Left ventricle myocardium inferior (tissue), 1 donor: Measurements from ENCODE around the gene C6orf15. TPM values are rescaled to one million over a fixed set of nuclear protein-coding genes. Genes with fewer than 3 reads are reported as not detected.

ENCODE experiments used
- DNase-seq: peaks from one replicate; pipeline ENCODE4 v3.0.0-alpha.2; 2020
- H3K27ac ChIP-seq: fragments of 200-600 bp; replicated peaks from 2 replicates; pipeline ENCODE4 v1.8.0; 2021
- H3K27me3 ChIP-seq: fragments of 200-600 bp; 2 replicates; pipeline ENCODE4 v1.8.0; 2021; ENCODE audit warnings: low read depth
- H3K36me3 ChIP-seq: fragments of 200-600 bp; 2 replicates; pipeline ENCODE4 v1.8.0; 2021
- H3K4me1 ChIP-seq: fragments of 200-600 bp; 2 replicates; pipeline ENCODE4 v1.8.0; 2021
- H3K4me3 ChIP-seq: fragments of 200-600 bp; 2 replicates; pipeline ENCODE4 v1.8.0; 2021; ENCODE audit warnings: mild to moderate bottlenecking, moderate library complexity
- H3K9me3 ChIP-seq: fragments of 200-600 bp; replicated peaks from 2 replicates; pipeline ENCODE4 v1.8.0; 2021
- intact Hi-C: fragments of 100-400 bp; cut with micrococcal nuclease; formaldehyde crosslinking; loops from one replicate; pipeline ENCODE4 v1.11.0; 2022
- total RNA-seq: library from RNA; stranded (reverse); fragmentation: NEBNext Ultra II Directional; extraction: Animal tissue kit (Norgen Biotek cat#: 25700); gene quantifications from one replicate; pipeline ENCODE4 v1.2.1, GENCODE V29; 2021
- TF ChIP-seq, protein P1 (sequence below): fragments of 200-600 bp; IDR thresholded peaks from 2 replicates; pipeline ENCODE4 v1.8.0; 2021; ENCODE audit warnings: antibody characterized with exemption, mild to moderate bottlenecking, borderline replicate concordance
- donor health status: DM: no; HTN: yes; CAD: no; lungs with severe emphysema.

Gene C6orf15
- total RNA-seq, 1 donor from 2014 or later, result not detected

- H3K9me3 ChIP-seq, result no peaks in the 10 kb centered on the region
- DNase-seq, result no peak
- intact Hi-C loops, result no loop called here
- H3K27ac ChIP-seq, result peak overlapping the region; percentile 23
- H3K27me3 ChIP-seq, result no peaks in the 10 kb centered on the region
- no peaks in the 10 kb centered on the region for H3K36me3 ChIP-seq
- TF ChIP-seq, protein P1, sequence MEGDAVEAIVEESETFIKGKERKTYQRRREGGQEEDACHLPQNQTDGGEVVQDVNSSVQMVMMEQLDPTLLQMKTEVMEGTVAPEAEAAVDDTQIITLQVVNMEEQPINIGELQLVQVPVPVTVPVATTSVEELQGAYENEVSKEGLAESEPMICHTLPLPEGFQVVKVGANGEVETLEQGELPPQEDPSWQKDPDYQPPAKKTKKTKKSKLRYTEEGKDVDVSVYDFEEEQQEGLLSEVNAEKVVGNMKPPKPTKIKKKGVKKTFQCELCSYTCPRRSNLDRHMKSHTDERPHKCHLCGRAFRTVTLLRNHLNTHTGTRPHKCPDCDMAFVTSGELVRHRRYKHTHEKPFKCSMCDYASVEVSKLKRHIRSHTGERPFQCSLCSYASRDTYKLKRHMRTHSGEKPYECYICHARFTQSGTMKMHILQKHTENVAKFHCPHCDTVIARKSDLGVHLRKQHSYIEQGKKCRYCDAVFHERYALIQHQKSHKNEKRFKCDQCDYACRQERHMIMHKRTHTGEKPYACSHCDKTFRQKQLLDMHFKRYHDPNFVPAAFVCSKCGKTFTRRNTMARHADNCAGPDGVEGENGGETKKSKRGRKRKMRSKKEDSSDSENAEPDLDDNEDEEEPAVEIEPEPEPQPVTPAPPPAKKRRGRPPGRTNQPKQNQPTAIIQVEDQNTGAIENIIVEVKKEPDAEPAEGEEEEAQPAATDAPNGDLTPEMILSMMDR, result no peak
- H3K4me1 ChIP-seq, result peaks cover 11% of the 10 kb centered on the region
- no peak overlapping the region for H3K4me3 ChIP-seq
These were observed 19.4 kb downstream of the C6orf15 start for GRCh38 chr6:31092769-31093505.

DNA sequence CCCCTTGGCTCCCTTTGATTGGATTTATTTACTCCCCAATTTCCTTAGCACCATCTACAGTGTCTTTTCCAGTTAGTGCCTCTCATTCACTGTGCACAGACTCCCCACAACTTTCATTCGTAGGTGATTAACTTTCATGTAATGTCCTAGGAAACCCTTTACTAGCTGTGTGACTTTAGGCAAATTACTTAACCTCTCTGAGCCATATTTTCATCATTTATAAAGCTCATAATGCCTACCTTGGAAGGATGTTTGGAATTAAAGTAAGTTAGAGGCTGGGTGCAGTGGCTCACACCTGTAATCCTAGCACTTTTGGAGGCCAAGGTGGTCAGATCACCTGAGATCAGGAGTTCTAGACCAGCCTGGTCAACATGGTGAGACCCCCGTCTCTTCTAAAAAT, 20.1 kb downstream of the C6orf15 start:
- intact Hi-C loops, result no loop called here
- TF ChIP-seq, protein P1, result no peak
- Histone ChIP-seq H3K36me3 (no peaks in the 10 kb centered on the region), H3K27ac (no peak overlapping the region), H3K4me1 (peaks cover 12% of the 10 kb centered on the region), H3K9me3 (no peaks in the 10 kb centered on the region), H3K27me3 (no peaks in the 10 kb centered on the region), H3K4me3 (no peak overlapping the region)
- no peak for DNase-seq

- no peak overlapping the region for H3K4me3 ChIP-seq
- H3K4me1 ChIP-seq, result peaks cover 18% of the 10 kb centered on the region
- no peak for DNase-seq
- H3K27ac ChIP-seq, result no peak overlapping the region
- H3K36me3 ChIP-seq, result no peaks in the 10 kb centered on the region
- TF ChIP-seq, protein P1, result no peak
- H3K9me3 ChIP-seq, result no peaks in the 10 kb centered on the region
- no peaks in the 10 kb centered on the region for H3K27me3 ChIP-seq
- intact Hi-C loops, result no loop called here
These were observed 20.7 kb downstream of the C6orf15 start for GRCh38 chr6:31091680-31092079.

GRCh38 chr6:31090973-31091364, 21.4 kb downstream of the C6orf15 start:
- H3K27ac ChIP-seq, result no peak overlapping the region
- H3K9me3 ChIP-seq, result no peaks in the 10 kb centered on the region
- H3K4me1 ChIP-seq, result peaks cover 21% of the 10 kb centered on the region
- no peak for DNase-seq
- TF ChIP-seq, protein P1, result no peak
- H3K27me3 ChIP-seq, result no peaks in the 10 kb centered on the region
- H3K4me3 ChIP-seq, result no peak overlapping the region
- no peaks in the 10 kb centered on the region for H3K36me3 ChIP-seq
- intact Hi-C loops, result no loop called here

- H3K36me3 ChIP-seq, result no peaks in the 10 kb centered on the region
- TF ChIP-seq, protein P1, result no peak
- peaks cover 21% of the 10 kb centered on the region for H3K4me1 ChIP-seq
- H3K4me3 ChIP-seq, result no peak overlapping the region
- no peaks in the 10 kb centered on the region for H3K9me3 ChIP-seq
- no peak overlapping the region for H3K27ac ChIP-seq
- intact Hi-C loops, result no loop called here
- H3K27me3 ChIP-seq, result no peaks in the 10 kb centered on the region
- no peak for DNase-seq
These were observed 22.0 kb downstream of the C6orf15 start for GRCh38 chr6:31090275-31090972.
